Bronchial epithelial cell (primary cell): ENCODE data around the gene AHNAK. TPM values are rescaled to one million over a fixed set of nuclear protein-coding genes. Genes with fewer than 3 reads are reported as not detected.

ENCODE experiments used
- DNase-seq: peaks from one replicate; pipeline ENCODE4 v3.0.0-alpha.2; 2010; ENCODE audit warnings: low read depth
- FAIRE-seq: peaks from 2 replicates; lab custom pipeline; 2011; peaks lifted over from hg19 to GRCh38; lab: Jason Lieb, UNC
- H3K27me3 ChIP-seq: 2 replicates; pipeline ENCODE4 v1.5.1; 2011; ENCODE audit warnings: low read length; ENCODE audit not compliant: control insufficient read depth, insufficient read depth
- H3K36me3 ChIP-seq: 2 replicates; pipeline ENCODE4 v1.5.1; 2011; ENCODE audit warnings: low read length; ENCODE audit not compliant: control insufficient read depth, insufficient read depth
- H3K4me3 ChIP-seq: 2 replicates; pipeline ENCODE4 v1.5.1; 2011; ENCODE audit warnings: mild to moderate bottlenecking, low read depth, low read length, control low read depth
- total RNA-seq: library from RNA; depleted of rRNA; stranded (reverse); fragments of >200 nt; gene quantifications from 2 replicates; pipeline ENCODE4 v1.2.1, GENCODE V29; 2014
- TF ChIP-seq, protein P1 (sequence below): IDR thresholded peaks from 2 replicates; pipeline ENCODE4 v1.5.1; 2011; ENCODE audit warnings: mild to moderate bottlenecking, moderate library complexity, low read length, control low read depth, inconsistent platforms; ENCODE audit not compliant: insufficient read depth, severe bottlenecking

Gene AHNAK
- total RNA-seq, 1 donor from 2014 or later, result 354 TPM

DNA sequence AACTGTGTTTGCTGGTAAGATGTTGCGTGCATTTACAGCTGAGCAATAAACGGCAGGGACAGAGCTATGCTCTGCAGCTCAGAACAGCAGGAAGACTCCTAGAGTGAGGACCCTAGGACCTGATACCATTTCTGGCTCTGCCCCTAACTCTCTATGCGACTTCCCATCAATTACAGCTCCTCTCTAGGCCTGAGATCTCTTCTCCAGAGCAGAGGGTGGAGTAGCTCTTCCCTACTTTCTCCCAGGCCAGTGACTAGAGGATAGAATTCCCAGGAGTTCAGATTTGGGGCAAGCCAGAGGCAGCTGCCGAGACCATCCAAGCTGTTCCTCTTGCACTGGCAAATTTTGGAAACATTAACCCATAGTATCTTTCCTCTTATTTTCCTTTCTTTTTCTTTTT, 140.6 kb downstream of the AHNAK start:
- H3K4me3 ChIP-seq, result no peak overlapping the region
- FAIRE-seq (no peak), DNase-seq (no peak)
- no peaks in the 10 kb centered on the region for H3K27me3 ChIP-seq
- TF ChIP-seq, protein P1, sequence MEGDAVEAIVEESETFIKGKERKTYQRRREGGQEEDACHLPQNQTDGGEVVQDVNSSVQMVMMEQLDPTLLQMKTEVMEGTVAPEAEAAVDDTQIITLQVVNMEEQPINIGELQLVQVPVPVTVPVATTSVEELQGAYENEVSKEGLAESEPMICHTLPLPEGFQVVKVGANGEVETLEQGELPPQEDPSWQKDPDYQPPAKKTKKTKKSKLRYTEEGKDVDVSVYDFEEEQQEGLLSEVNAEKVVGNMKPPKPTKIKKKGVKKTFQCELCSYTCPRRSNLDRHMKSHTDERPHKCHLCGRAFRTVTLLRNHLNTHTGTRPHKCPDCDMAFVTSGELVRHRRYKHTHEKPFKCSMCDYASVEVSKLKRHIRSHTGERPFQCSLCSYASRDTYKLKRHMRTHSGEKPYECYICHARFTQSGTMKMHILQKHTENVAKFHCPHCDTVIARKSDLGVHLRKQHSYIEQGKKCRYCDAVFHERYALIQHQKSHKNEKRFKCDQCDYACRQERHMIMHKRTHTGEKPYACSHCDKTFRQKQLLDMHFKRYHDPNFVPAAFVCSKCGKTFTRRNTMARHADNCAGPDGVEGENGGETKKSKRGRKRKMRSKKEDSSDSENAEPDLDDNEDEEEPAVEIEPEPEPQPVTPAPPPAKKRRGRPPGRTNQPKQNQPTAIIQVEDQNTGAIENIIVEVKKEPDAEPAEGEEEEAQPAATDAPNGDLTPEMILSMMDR, result no peak
- H3K36me3 ChIP-seq, result no peaks in the 10 kb centered on the region

GRCh38 chr11:62404901-62405300, 141.7 kb downstream of the AHNAK start:
- H3K4me3 ChIP-seq, result no peak overlapping the region
- no peaks in the 10 kb centered on the region for H3K27me3 ChIP-seq
- H3K36me3 ChIP-seq, result no peaks in the 10 kb centered on the region
- TF ChIP-seq, protein P1, result no peak
- no peak for FAIRE-seq
- no peak for DNase-seq

DNA sequence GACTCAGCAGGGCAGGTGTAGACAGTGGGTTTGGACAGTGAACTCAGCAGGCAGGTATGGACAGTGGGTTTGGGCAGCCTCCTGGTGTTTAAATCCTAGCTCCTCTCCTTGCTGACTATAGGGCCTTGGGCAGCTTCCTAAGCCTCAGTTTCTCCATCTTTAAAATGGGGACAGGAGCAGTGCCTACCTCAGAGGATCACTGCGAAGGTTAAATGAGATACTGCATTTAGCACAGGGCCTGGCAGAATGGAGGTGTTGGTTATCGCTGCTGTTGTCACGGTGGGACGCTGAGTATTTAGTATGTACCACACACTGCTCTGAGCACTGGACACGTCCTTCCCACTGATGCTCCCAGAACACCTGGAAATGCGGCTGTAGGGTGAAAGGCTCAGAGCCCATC, 142.2 kb downstream of the AHNAK start:
- TF ChIP-seq, protein P1, result no peak

DNA sequence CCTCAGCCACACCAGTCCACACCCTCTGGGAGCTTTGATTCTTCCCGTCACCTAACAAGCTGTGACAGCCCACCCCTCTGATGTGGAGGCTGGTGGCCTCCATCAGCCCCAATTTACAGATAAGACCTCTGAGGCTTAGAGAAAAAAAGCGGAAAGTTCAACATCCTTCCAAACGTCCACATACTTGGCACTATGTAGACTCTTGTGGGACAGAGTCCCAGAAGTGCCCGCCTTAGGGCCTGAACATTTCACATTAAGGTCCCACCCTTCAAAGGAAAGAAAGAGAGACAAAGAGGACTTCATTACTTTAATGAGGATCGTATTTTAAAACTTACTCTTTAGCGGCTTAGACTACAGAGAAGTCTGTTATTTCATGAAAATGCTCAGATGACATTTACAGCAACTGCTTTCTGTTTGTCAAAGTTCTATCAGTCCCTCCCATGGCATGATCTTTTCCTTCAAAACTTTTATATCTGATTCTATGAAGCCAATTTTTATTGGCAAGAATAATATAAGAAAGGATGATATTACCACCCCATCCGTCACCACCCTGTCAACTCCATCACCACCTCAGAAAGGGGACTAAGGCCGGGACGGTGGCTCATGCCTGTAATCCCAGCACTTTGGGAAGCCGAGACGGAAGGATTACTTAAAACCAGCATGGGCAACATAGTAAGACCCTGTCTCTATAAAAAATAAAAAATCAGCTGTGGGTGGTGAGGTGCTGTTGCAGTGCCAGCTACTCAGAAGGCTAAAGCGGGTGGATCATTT, 143.5 kb downstream of the AHNAK start:
- Histone ChIP-seq H3K36me3 (no peaks in the 10 kb centered on the region), H3K4me3 (no peak overlapping the region), H3K27me3 (no peaks in the 10 kb centered on the region)
- TF ChIP-seq, protein P1, result no peak
- FAIRE-seq (no peak), DNase-seq (no peak)

More for the DNA sequence above, 142.2 kb downstream of the AHNAK start:
- FAIRE-seq (no peak), DNase-seq (no peak)
- H3K4me3 ChIP-seq, result no peak overlapping the region
- H3K36me3 ChIP-seq, result no peaks in the 10 kb centered on the region
- no peaks in the 10 kb centered on the region for H3K27me3 ChIP-seq

DNA sequence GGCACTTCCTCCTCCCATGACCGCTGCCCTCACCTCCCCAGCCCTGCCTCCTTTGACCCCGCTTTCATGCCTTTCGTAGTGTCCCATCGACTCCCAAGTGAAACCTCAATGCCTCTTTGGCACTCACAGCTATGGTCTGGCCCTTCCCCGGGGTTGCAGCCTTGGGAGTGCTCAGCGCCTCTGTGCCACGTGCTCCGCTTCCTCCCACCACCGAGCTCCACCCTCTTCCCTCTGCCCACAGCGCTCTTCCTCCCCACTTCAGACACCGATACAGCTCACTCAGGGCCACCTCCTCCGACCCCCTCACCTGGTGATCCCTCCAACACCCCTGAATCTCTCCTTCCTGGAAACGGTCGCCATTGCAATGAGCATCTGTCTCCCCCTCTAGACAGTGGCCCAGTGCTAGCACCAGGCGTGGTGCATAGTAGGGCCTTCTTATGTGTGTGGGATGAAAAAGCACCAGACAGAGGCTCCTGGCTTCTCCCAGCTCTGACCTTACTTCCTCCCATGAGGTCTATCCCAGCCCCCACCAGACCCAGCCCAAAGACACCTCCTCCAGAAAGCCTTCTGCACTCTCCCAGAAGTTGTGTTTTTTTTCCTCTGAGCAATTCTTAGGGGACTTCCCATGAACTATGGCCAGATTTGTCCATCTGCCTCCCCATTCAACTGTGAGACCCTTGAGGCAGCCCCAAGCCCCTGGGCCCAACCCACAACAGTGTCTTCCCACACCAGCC, 144.2 kb downstream of the AHNAK start:
- H3K27me3 ChIP-seq, result no peaks in the 10 kb centered on the region
- FAIRE-seq, result no peak
- H3K4me3 ChIP-seq, result no peak overlapping the region
- no peak for DNase-seq
- H3K36me3 ChIP-seq, result no peaks in the 10 kb centered on the region
- TF ChIP-seq, protein P1, result no peak
